OCI-LY7 (cell line): ENCODE results near the gene RNASE1.
"Not testable (repeated sequence)": the region's sequence is repeated elsewhere in the genome, so short reads cannot be mapped to it uniquely, and the experiment has no call there.

Experiments
- EZH2phosphoT487 ChIP-seq: fragments of 200-600 bp; sonication (generic); IDR thresholded peaks from 2 replicates; pipeline ENCODE4 v1.6.1; 2018; ENCODE audit warnings: low read depth, borderline replicate concordance, mild to moderate bottlenecking, mixed run types, antibody characterized with exemption, low read length, moderate library complexity, mixed read lengths
- TF ChIP-seq, protein P1 (sequence below): fragments of 200-600 bp; sonication (generic); conservative IDR thresholded peaks from 2 replicates; pipeline ENCODE4 v1.5.1; 2014; ENCODE audit warnings: mild to moderate bottlenecking, antibody characterized with exemption, low read length, moderate library complexity, mixed read lengths

DNA sequence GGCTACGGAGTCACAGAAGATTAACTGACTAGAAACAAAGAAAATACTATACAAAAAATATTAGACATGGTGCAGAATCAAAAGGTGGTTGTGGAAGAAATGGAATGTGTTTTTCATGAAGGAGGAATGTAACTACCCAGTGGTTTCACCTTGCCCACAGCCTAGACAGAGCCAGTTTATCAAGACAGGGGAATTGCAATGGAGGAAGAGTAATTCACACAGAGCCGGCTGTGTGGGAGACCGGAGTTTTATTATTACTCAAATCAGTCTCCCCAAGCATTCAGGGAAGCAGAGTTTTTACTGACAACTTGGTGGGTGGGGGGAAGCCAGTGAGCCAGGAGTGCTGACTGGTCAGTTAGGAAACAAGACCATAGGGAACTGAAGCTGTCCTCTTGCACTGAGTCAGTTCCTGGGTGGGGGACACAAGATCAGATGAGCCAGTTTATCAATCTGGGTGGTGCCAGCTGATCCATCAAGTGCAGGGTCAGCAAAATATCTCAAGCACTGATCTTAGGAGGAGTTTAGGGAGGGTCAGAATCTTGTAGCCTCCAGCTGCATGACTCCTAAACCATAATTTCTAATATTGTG, 19.0 kb upstream of the RNASE1 start:
- TF ChIP-seq, protein P1, sequence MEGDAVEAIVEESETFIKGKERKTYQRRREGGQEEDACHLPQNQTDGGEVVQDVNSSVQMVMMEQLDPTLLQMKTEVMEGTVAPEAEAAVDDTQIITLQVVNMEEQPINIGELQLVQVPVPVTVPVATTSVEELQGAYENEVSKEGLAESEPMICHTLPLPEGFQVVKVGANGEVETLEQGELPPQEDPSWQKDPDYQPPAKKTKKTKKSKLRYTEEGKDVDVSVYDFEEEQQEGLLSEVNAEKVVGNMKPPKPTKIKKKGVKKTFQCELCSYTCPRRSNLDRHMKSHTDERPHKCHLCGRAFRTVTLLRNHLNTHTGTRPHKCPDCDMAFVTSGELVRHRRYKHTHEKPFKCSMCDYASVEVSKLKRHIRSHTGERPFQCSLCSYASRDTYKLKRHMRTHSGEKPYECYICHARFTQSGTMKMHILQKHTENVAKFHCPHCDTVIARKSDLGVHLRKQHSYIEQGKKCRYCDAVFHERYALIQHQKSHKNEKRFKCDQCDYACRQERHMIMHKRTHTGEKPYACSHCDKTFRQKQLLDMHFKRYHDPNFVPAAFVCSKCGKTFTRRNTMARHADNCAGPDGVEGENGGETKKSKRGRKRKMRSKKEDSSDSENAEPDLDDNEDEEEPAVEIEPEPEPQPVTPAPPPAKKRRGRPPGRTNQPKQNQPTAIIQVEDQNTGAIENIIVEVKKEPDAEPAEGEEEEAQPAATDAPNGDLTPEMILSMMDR: not testable (repeated sequence)
- TF ChIP-seq EZH2phosphoT487: not testable (repeated sequence)
